SK-N-SH (cell line): ENCODE measurements around the gene EIF4E2. TPM values are rescaled to one million over a fixed set of nuclear protein-coding genes. Genes with fewer than 3 reads are reported as not detected.

Experiments
- CTCF ChIA-PET: fragments of 300-600, 350-600 bp; formaldehyde crosslinking; extraction: SDS; loops from one replicate; lab custom pipeline; 2021; lab: Yijun Ruan, JAX
- POLR2A ChIA-PET: fragments of 350-600 bp; sonication (Branson Sonifier 250); formaldehyde crosslinking; extraction: SDS; loops from one replicate; lab custom pipeline; 2020; ENCODE audit warnings: antibody characterized with exemption, inconsistent platforms; lab: Yijun Ruan, JAX
- DNase-seq: peaks from one replicate; pipeline ENCODE4 v3.0.0; 2012
- H2AFZ ChIP-seq: fragments of 200-600 bp; sonication (generic); 2 replicates; pipeline ENCODE4 v1.8.1; 2016; ENCODE audit warnings: antibody characterized with exemption, mild to moderate bottlenecking, low read depth
- H3F3A ChIP-seq: fragments of 200-600 bp; sonication (generic); replicated peaks from 2 replicates; pipeline ENCODE3; 2016; ENCODE audit warnings: antibody characterized with exemption, mild to moderate bottlenecking; ENCODE audit not compliant: insufficient read depth
- H3K27ac ChIP-seq, 2 experiments: fragments of 200-500 bp in 1 of 2; fragments of 200-600 bp in 1 of 2; sonication (Bioruptor generic) in 1 of 2; sonication (generic), shearing (Covaris generic) in 1 of 2; 2 replicates each; pipeline versions ENCODE4 v1.5.1 to v1.6.1; 2014 to 2016; ENCODE audit warnings: low read depth in 2 of 2, inconsistent platforms in 1 of 2, low read length in 1 of 2, mild to moderate bottlenecking in 1 of 2, mixed read lengths in 1 of 2
- H3K27me3 ChIP-seq: fragments of 200-600 bp; sonication (generic), shearing (Covaris generic); 2 replicates; pipeline ENCODE4 v1.6.1; 2016; ENCODE audit warnings: mixed run types; ENCODE audit not compliant: insufficient read depth
- H3K36me3 ChIP-seq, 2 experiments: fragments of 200-500 bp in 1 of 2; fragments of 200-600 bp in 1 of 2; sonication (Bioruptor generic) in 1 of 2; sonication (generic) in 1 of 2; replicated peaks in 1 of 2; 2 replicates each; pipeline versions ENCODE3 to v1.5.1; 2014 to 2016; ENCODE audit warnings: low read length in 1 of 2, mild to moderate bottlenecking in 1 of 2; ENCODE audit not compliant: insufficient read depth in 2 of 2, control insufficient read depth in 1 of 2
- H3K4me1 ChIP-seq, 2 experiments: fragments of 200-500 bp in 1 of 2; fragments of 200-600 bp in 1 of 2; sonication (Bioruptor generic) in 1 of 2; sonication (generic), shearing (Covaris generic) in 1 of 2; 2 replicates each; pipeline versions ENCODE4 v1.5.1 to v1.6.1; 2014 to 2016; ENCODE audit warnings: low read depth in 1 of 2, low read length in 1 of 2, mixed run types in 1 of 2; ENCODE audit not compliant: insufficient read depth in 2 of 2, control insufficient read depth in 1 of 2
- H3K4me2 ChIP-seq: fragments of 200-600 bp; sonication (generic), shearing (Covaris generic); 2 replicates; pipeline ENCODE4 v1.6.1; 2017; ENCODE audit warnings: mixed run types
- H3K4me3 ChIP-seq, 2 experiments: fragments of 200-500 bp in 1 of 2; fragments of 200-600 bp in 1 of 2; sonication (Bioruptor generic) in 1 of 2; sonication (generic), shearing (Covaris generic) in 1 of 2; 2 replicates each; pipeline versions ENCODE4 v1.5.1 to v1.8.1; 2014 to 2016; ENCODE audit warnings: low read depth in 2 of 2, inconsistent platforms in 1 of 2, low read length in 1 of 2, mild to moderate bottlenecking in 1 of 2, mixed read lengths in 1 of 2, moderate library complexity in 1 of 2
- H3K79me2 ChIP-seq: fragments of 200-600 bp; sonication (generic); 2 replicates; pipeline ENCODE4 v1.8.1; 2017; ENCODE audit warnings: mild to moderate bottlenecking; ENCODE audit not compliant: insufficient read depth
- H3K9ac ChIP-seq: fragments of 200-600 bp; sonication (generic); 2 replicates; pipeline ENCODE4 v1.6.1; 2017; ENCODE audit warnings: mixed run types
- H3K9me2 ChIP-seq: fragments of 200-600 bp; sonication (generic); 2 replicates; pipeline ENCODE4 v1.6.1; 2017; ENCODE audit warnings: mixed run types
- H3K9me3 ChIP-seq: fragments of 200-600 bp; sonication (generic); 2 replicates; pipeline ENCODE4 v1.6.1; 2017; ENCODE audit warnings: mixed run types, mild to moderate bottlenecking, moderate library complexity
- H4K20me1 ChIP-seq: fragments of 200-600 bp; sonication (generic); 2 replicates; pipeline ENCODE4 v1.6.1; 2017; ENCODE audit warnings: mild to moderate bottlenecking, mixed run types; ENCODE audit not compliant: insufficient read depth
- CHD2 ChIP-seq: fragments of 150-350 bp; IDR thresholded peaks from 2 replicates; pipeline ENCODE4 v1.6.1; 2018; ENCODE audit warnings: low read length; ENCODE audit not compliant: partially characterized antibody
- FOSL2 ChIP-seq: IDR thresholded peaks from 2 replicates; pipeline ENCODE4 v1.4.0; 2012; ENCODE audit warnings: low read depth, mild to moderate bottlenecking, moderate library complexity, borderline replicate concordance
- GABPA ChIP-seq: IDR thresholded peaks from 2 replicates; pipeline ENCODE4 v1.4.0; 2012; ENCODE audit warnings: low read depth, mild to moderate bottlenecking
- GATA2 ChIP-seq: sonication (generic); formaldehyde crosslinking; IDR thresholded peaks from 2 replicates; pipeline ENCODE4 v1.5.0; 2020; ENCODE audit warnings: mild to moderate bottlenecking, missing genetic modification reagents
- MXI1 ChIP-seq: IDR thresholded peaks from 2 replicates; pipeline ENCODE4 v1.6.1; 2012; ENCODE audit warnings: mild to moderate bottlenecking, low read depth, low read length, improper control_type of control experiment
- NRF1 ChIP-seq: IDR thresholded peaks from 2 replicates; pipeline ENCODE4 v1.6.1; 2012; ENCODE audit warnings: low read depth, mild to moderate bottlenecking, low read length
- POLR2AphosphoS5 ChIP-seq: IDR thresholded peaks from 2 replicates; pipeline ENCODE4 v1.6.1; 2012; ENCODE audit warnings: low read depth, low read length
- REST ChIP-seq: IDR thresholded peaks from 2 replicates; pipeline ENCODE4 v1.6.1; 2012; ENCODE audit warnings: mild to moderate bottlenecking, low read depth, low read length, moderate library complexity
- RFX5 ChIP-seq: IDR thresholded peaks from 2 replicates; pipeline ENCODE4 v1.6.1; 2012; ENCODE audit warnings: mild to moderate bottlenecking, improper control_type of control experiment, low read length
- RXRA ChIP-seq: IDR thresholded peaks from 2 replicates; pipeline ENCODE4 v1.4.0; 2012; ENCODE audit warnings: low read depth, mild to moderate bottlenecking, borderline replicate concordance
- SIN3A ChIP-seq: IDR thresholded peaks from 2 replicates; pipeline ENCODE4 v1.6.1; 2012; ENCODE audit warnings: low read depth, mild to moderate bottlenecking, low read length, moderate library complexity, borderline replicate concordance
- SMC3 ChIP-seq: IDR thresholded peaks from 2 replicates; pipeline ENCODE4 v1.6.1; 2012; ENCODE audit warnings: low read depth, low read length, improper control_type of control experiment
- TEAD4 ChIP-seq: IDR thresholded peaks from 2 replicates; pipeline ENCODE4 v1.4.0; 2012; ENCODE audit warnings: mild to moderate bottlenecking, borderline replicate concordance; ENCODE audit not compliant: insufficient read depth
- USF2 ChIP-seq: fragments of 150-350 bp; IDR thresholded peaks from 2 replicates; pipeline ENCODE4 v1.6.1; 2017; ENCODE audit warnings: antibody characterized with exemption, low read length, low read depth, borderline replicate concordance
- YY1 ChIP-seq: IDR thresholded peaks from 2 replicates; pipeline ENCODE4 v1.4.0; 2012; ENCODE audit warnings: low read depth, mild to moderate bottlenecking
- WGBS: methylation state at CpG from one replicate; pipeline ENCODE4 v1.1.6; 2017; ENCODE audit warnings: low lambda C conversion rate; 5-methylcytosine and 5-hydroxymethylcytosine counted together
- polyA plus RNA-seq, 3 experiments: library from polyadenylated mRNA; depleted of rRNA; stranded (reverse); fragments of >200 nt; gene quantifications; 2 replicates each; pipeline ENCODE4 v1.2.3, GENCODE V29; 2012
- TF ChIP-seq, protein P1 (sequence below): IDR thresholded peaks from 2 replicates; pipeline ENCODE4 v1.4.0; 2012; ENCODE audit warnings: low read depth, borderline replicate concordance
- TF ChIP-seq, protein P2 (sequence below): IDR thresholded peaks from 2 replicates; pipeline ENCODE4 v1.4.0; 2012; ENCODE audit warnings: low read depth, borderline replicate concordance
- TF ChIP-seq, protein P3 (sequence below): fragments of 150-350 bp; IDR thresholded peaks from 2 replicates; pipeline ENCODE4 v1.6.1; 2016; ENCODE audit warnings: mild to moderate bottlenecking, low read depth, low read length

EIF4E2 gene
- polyA plus RNA-seq, 1 of the 3 experiments (the other 2 are of a cell fraction): 29.1 TPM

DNA sequence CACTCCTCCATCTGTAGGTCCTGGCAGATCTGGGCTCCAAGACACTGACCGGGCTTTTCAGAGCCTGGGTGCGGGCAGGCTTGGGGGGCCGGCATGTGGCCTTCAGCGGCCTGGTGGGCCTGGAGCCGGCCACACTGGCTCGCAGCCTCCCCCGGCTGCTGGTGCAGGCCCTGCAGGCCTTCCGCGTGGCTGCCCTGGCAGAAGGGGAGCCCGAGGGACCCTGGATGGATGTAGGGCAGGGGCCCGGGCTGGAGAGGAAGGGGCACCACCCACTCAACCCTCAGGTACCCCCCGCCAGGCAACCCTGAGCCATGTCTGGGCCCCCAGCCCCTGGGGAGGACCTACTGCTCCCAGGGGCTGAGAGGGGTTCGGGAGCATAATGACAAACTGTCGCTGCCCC lies 25.3 kb upstream of the EIF4E2 start:
- no peaks in the 10 kb centered on the region for H3K79me2 ChIP-seq
- no peaks in the 10 kb centered on the region for H3K36me3 ChIP-seq
- H3K9ac ChIP-seq: no peak overlapping the region
- no peak overlapping the region for H3K27ac ChIP-seq
- no peaks in the 10 kb centered on the region for H3F3A ChIP-seq
- no CpG with 5 or more reads among the region's 14 CpGs for WGBS
- no peaks in the 10 kb centered on the region for H3K9me2 ChIP-seq
- no peaks in the 10 kb centered on the region for H4K20me1 ChIP-seq
- no peak overlapping the region for H3K4me2 ChIP-seq
- CTCF ChIA-PET: interaction anchor here (1.8 to 9.7 kb wide), 3 partner anchors 10 to 198 kb away, joined by 5 to 196 read pairs (median 12); no protein-coding TSS in a partner anchor
- H2AFZ ChIP-seq: no peak overlapping the region
- no peak for DNase-seq
- TF ChIP-seq, protein P1, sequence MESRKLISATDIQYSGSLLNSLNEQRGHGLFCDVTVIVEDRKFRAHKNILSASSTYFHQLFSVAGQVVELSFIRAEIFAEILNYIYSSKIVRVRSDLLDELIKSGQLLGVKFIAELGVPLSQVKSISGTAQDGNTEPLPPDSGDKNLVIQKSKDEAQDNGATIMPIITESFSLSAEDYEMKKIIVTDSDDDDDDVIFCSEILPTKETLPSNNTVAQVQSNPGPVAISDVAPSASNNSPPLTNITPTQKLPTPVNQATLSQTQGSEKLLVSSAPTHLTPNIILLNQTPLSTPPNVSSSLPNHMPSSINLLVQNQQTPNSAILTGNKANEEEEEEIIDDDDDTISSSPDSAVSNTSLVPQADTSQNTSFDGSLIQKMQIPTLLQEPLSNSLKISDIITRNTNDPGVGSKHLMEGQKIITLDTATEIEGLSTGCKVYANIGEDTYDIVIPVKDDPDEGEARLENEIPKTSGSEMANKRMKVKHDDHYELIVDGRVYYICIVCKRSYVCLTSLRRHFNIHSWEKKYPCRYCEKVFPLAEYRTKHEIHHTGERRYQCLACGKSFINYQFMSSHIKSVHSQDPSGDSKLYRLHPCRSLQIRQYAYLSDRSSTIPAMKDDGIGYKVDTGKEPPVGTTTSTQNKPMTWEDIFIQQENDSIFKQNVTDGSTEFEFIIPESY: no peak
- TF ChIP-seq SIN3A (no peak), MXI1 (no peak), GATA2 (CRISPR knock-in tag) (no peak), POLR2AphosphoS5 (no peak), FOSL2 (no peak), RFX5 (no peak), SMC3 (no peak), USF2 (no peak), RXRA (no peak), NRF1 (no peak), REST (no peak), GABPA (no peak), CHD2 (no peak), TEAD4 (no peak), YY1 (no peak)
- TF ChIP-seq, protein P2, sequence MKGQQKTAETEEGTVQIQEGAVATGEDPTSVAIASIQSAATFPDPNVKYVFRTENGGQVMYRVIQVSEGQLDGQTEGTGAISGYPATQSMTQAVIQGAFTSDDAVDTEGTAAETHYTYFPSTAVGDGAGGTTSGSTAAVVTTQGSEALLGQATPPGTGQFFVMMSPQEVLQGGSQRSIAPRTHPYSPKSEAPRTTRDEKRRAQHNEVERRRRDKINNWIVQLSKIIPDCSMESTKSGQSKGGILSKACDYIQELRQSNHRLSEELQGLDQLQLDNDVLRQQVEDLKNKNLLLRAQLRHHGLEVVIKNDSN: no peak
- TF ChIP-seq, protein P3, sequence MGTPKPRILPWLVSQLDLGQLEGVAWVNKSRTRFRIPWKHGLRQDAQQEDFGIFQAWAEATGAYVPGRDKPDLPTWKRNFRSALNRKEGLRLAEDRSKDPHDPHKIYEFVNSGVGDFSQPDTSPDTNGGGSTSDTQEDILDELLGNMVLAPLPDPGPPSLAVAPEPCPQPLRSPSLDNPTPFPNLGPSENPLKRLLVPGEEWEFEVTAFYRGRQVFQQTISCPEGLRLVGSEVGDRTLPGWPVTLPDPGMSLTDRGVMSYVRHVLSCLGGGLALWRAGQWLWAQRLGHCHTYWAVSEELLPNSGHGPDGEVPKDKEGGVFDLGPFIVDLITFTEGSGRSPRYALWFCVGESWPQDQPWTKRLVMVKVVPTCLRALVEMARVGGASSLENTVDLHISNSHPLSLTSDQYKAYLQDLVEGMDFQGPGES: no peak
- H3K27me3 ChIP-seq: peaks cover 29% of the 10 kb centered on the region
- peaks cover 0 to 23% of the 10 kb centered on the region in 2 experiments; a peak in 1 of 4 replicates for H3K4me1 ChIP-seq
- H3K9me3 ChIP-seq: no peaks in the 10 kb centered on the region
- POLR2A ChIA-PET: no interaction called here
- H3K4me3 ChIP-seq: no peak overlapping the region
